ENCODE data around the gene SLC5A11.

GRCh38 chr16:24841291-24841690 lies 4.5 kb upstream of the SLC5A11 start:
- TF ChIP-seq CTCF (conservative IDR thresholded peaks at IDR 0.05; ENCODE audit: low read depth, low read length), result no peak
- no peak for TF ChIP-seq EZH2 (IDR thresholded peaks at IDR 0.05; ENCODE audit: borderline replicate concordance, low read depth, low read length, poor library complexity, severe bottlenecking)
